ENCODE data around the gene USP12.
A peak's percentile ranks its signal among the peaks of the same experiment; 100 is the strongest.
"Not testable (repeated sequence)": the region's sequence is repeated elsewhere in the genome, so short reads cannot be mapped to it uniquely, and the experiment has no call there.

Gene USP12

GRCh38 chr13:27151798-27152599 is 19.6 kb downstream of the USP12 start:
- no peak for DNase-seq (ENCODE audit: low read depth, low spot score)

- DNase-seq (ENCODE audit: low read depth, low spot score) = no peak
Measured at GRCh38 chr13:27149702-27150101, 21.9 kb downstream of the USP12 start.

- DNase-seq (ENCODE audit: low read depth, low spot score) = no peak
Measured at GRCh38 chr13:27148900-27149299, 22.7 kb downstream of the USP12 start.

GRCh38 chr13:27147530-27148170 is 24.0 kb downstream of the USP12 start:
- no peak for DNase-seq (ENCODE audit: low read depth, low spot score)

GRCh38 chr13:27141746-27142145 is 29.9 kb downstream of the USP12 start:
- no peak for DNase-seq (ENCODE audit: low read depth, low spot score)

GRCh38 chr13:27141159-27141558 is 30.5 kb downstream of the USP12 start:
- DNase-seq (ENCODE audit: low read depth, low spot score) = not testable (repeated sequence)

- DNase-seq (ENCODE audit: low read depth, low spot score) = no peak
Measured at GRCh38 chr13:27140060-27140459, 31.6 kb downstream of the USP12 start.

GRCh38 chr13:27139565-27139964 is 32.0 kb downstream of the USP12 start:
- no peak for DNase-seq (ENCODE audit: low read depth, low spot score)

GRCh38 chr13:27138457-27139093 is 33.0 kb downstream of the USP12 start:
- no peak for DNase-seq (ENCODE audit: low read depth, low spot score)

GRCh38 chr13:27137759-27138158 is 33.9 kb downstream of the USP12 start:
- DNase-seq (ENCODE audit: low read depth, low spot score) = no peak

- no peak for DNase-seq (ENCODE audit: low read depth, low spot score)
Measured at GRCh38 chr13:27135023-27135422, 36.6 kb downstream of the USP12 start.

- no peak for DNase-seq (ENCODE audit: low read depth, low spot score)
Measured at GRCh38 chr13:27133889-27134288, 37.7 kb downstream of the USP12 start.

GRCh38 chr13:27132538-27132937 is 39.1 kb downstream of the USP12 start:
- DNase-seq (ENCODE audit: low read depth, low spot score) = no peak

- no peak for DNase-seq (ENCODE audit: low read depth, low spot score)
Measured at GRCh38 chr13:27131906-27132305, 39.7 kb downstream of the USP12 start.

GRCh38 chr13:27130979-27131623 is 40.5 kb downstream of the USP12 start:
- DNase-seq (ENCODE audit: low read depth, low spot score) = no peak

- no peak for DNase-seq (ENCODE audit: low read depth, low spot score)
Measured at GRCh38 chr13:27130223-27130978, 41.2 kb downstream of the USP12 start.

- no peak for DNase-seq (ENCODE audit: low read depth, low spot score)
Measured at GRCh38 chr13:27128825-27129627, 42.6 kb downstream of the USP12 start.

GRCh38 chr13:27126859-27127258 is 44.8 kb downstream of the USP12 start:
- no peak for DNase-seq (ENCODE audit: low read depth, low spot score)

GRCh38 chr13:27125357-27126282 is 46.0 kb downstream of the USP12 start:
- DNase-seq (ENCODE audit: low read depth, low spot score) = peak; percentile 87

- DNase-seq (ENCODE audit: low read depth, low spot score) = no peak
Measured at GRCh38 chr13:27124571-27124970, 47.0 kb downstream of the USP12 start.

All from ELF-1 (cell line).